ENCODE measurements around the gene SMIM35.
A peak's percentile ranks its signal among the peaks of the same experiment; 100 is the strongest.

The SMIM35 gene

DNA sequence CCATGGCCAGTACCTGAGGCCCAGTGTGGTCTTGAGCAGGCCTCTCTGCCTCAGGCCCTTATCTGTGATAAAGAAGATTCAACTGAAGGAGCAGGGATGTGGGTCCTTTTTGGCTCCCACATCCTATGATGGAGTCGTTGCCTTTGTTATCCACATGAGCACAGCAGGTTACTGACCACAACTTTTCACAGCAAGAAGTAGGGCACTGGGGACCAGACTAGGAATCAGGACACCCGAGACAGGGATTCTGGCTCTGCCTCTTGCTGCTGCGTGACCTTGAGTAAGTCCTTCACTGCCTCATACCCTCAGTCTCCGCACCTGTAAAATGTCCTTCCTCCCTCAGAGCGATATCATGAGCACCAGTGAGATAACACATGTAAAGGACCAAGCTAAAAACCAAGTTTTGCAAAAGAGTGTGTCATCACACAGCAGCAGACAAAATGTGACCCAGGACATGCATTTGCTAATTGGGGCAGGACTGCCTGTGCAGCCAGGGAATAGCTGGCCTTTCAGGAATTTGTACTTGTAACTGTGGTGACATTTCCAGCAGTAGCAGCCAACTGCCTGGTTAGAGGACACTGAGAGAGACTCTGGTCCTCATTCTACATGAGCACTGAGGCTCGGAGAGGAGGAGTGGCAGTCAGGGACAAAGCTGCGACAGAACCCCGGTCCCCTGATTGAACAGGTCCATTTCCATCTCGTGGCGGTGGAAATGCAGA, 13.2 kb upstream of the SMIM35 start:
- Histone ChIP-seq H3K4me3 (ENCODE audit: low read depth, low read length) (no peak overlapping the region), H3K36me3 (no peaks in the 10 kb centered on the region), H3K27me3 (ENCODE audit: insufficient read depth, low read depth, severe bottlenecking) (no peaks in the 10 kb centered on the region), H3K9me3 (ENCODE audit: severe bottlenecking) (no peaks in the 10 kb centered on the region), H3K27ac (no peak overlapping the region)
- TF ChIP-seq, protein P1, sequence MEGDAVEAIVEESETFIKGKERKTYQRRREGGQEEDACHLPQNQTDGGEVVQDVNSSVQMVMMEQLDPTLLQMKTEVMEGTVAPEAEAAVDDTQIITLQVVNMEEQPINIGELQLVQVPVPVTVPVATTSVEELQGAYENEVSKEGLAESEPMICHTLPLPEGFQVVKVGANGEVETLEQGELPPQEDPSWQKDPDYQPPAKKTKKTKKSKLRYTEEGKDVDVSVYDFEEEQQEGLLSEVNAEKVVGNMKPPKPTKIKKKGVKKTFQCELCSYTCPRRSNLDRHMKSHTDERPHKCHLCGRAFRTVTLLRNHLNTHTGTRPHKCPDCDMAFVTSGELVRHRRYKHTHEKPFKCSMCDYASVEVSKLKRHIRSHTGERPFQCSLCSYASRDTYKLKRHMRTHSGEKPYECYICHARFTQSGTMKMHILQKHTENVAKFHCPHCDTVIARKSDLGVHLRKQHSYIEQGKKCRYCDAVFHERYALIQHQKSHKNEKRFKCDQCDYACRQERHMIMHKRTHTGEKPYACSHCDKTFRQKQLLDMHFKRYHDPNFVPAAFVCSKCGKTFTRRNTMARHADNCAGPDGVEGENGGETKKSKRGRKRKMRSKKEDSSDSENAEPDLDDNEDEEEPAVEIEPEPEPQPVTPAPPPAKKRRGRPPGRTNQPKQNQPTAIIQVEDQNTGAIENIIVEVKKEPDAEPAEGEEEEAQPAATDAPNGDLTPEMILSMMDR (IDR thresholded peaks at IDR 0.05; ENCODE audit: low read depth, low read length), result no peak
- no peak for DNase-seq

DNA sequence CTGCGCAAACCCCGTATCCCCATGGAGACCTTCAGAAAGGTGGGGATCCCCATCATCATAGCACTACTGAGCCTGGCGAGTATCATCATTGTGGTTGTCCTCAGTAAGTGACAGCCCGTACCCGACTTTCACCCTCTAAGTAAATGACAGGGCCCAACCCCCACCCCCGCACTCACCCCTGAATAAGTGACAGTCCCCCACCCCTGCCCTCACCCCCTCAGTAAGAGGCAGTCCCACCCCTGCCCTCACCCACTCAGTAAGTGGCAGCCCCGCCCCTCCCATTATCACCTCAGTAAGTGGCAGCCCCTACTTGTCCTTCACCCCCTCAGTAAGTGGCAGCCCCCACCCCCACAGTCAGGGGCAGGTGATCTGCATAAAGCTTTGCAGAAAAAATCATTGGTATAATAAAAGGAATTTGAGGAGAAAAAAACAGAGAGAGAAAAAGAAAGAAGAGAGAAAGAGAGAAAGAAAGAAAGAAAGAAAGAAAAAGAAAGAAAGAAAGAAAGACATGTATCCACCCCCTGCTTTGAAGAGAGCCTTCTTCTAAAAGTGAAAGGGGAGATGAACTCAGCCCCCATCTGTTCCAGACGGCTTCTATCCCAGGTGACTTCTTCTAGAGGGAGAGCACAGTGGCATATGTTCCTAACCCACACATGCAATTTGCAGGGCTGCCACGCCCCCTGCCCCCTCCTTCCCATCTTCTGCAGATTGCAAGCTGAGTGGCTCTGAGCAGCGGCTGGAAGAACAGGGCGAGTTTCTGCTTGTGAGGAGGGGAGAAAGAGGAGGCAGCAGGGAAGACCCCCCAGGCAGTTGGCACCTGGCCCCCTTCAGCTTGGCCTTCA, 12.5 kb upstream of the SMIM35 start:
- TF ChIP-seq, protein P1 (IDR thresholded peaks at IDR 0.05; ENCODE audit: low read depth, low read length), result no peak
- no peaks in the 10 kb centered on the region for H3K9me3 ChIP-seq (ENCODE audit: severe bottlenecking)
- H3K4me3 ChIP-seq (ENCODE audit: low read depth, low read length), result no peak overlapping the region
- H3K27ac ChIP-seq, result no peak overlapping the region
- no peaks in the 10 kb centered on the region for H3K36me3 ChIP-seq
- H3K27me3 ChIP-seq (ENCODE audit: insufficient read depth, low read depth, severe bottlenecking), result no peaks in the 10 kb centered on the region
- DNase-seq, result peak; percentile 92

DNA sequence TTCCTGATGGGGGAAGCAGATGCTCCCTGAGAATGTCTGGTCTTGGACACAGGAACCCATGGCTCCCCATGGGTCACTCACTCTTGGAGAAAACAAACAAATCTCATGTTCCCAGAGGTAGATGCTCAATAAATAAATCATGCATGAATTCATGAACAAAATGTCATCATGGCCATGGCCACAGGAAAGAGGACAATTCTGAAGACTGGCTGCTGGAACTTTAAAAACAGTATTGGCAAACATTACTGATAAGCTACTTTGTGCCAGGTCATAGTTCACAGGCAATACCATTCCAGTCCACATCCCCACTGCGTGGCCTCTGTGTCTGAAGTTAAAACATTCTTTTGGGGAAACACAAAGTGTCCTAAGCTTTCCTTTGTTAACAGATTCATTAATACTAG, 9.2 kb upstream of the SMIM35 start:
- no peak for DNase-seq
- Histone ChIP-seq H3K36me3 (no peaks in the 10 kb centered on the region), H3K27ac (no peak overlapping the region), H3K9me3 (ENCODE audit: severe bottlenecking) (no peaks in the 10 kb centered on the region), H3K27me3 (ENCODE audit: insufficient read depth, low read depth, severe bottlenecking) (no peaks in the 10 kb centered on the region), H3K4me3 (ENCODE audit: low read depth, low read length) (no peak overlapping the region)
- TF ChIP-seq, protein P1 (IDR thresholded peaks at IDR 0.05; ENCODE audit: low read depth, low read length), result no peak

DNA sequence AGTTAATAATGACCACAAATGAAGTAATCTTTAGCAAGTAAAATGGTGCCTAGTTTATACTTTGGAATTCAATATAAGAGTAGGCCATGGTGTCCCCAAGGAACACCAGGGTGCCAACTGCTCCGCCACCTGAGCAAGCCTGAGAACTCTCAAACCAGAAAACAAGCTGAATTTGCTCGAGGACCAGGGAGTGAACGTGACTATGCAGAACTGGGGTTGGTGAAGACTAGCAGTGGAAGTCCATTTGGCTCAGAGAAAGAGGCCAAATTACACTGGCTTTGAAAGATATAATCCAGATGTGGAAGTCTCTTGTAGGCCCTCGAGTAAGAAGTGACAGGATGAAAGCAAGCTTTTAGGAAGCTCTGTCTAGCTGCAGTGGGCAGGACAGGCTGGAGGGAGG, 8.7 kb upstream of the SMIM35 start:
- no peaks in the 10 kb centered on the region for H3K36me3 ChIP-seq
- H3K4me3 ChIP-seq (ENCODE audit: low read depth, low read length), result no peak overlapping the region
- H3K9me3 ChIP-seq (ENCODE audit: severe bottlenecking), result no peaks in the 10 kb centered on the region
- DNase-seq, result no peak
- no peak overlapping the region for H3K27ac ChIP-seq
- no peaks in the 10 kb centered on the region for H3K27me3 ChIP-seq (ENCODE audit: insufficient read depth, low read depth, severe bottlenecking)
- TF ChIP-seq, protein P1 (IDR thresholded peaks at IDR 0.05; ENCODE audit: low read depth, low read length), result no peak

DNA sequence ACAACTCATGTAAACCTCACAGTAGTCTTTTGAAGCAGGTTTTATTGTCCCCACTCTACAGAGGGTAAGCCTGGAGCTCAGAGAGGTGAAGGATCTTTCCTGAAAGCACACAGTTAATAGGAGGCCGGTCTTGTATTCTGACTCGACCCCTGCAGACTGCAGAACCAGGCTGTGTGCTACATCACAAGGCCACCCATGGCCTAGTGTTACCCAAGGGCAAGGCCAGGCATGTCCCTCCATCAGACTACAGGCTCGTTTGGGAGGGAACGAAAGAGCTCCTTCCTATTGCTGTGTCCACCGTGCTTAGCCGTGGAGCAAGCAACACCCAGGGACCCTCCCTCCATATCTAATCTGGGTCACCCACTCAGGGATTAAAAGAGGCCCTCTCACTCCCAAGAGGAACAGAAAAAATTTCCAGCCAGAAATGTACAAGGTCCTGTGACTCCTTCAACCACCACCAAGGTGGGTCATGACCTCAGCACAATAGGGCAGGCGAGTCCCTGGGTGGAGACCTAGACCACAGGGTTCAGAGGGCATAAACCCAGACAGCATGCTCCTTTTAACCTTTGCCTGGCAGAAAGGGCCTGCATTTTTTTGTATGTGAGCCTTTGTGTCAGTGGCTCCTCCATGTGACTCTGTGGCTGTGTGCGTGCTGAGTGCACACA, 6.3 kb upstream of the SMIM35 start:
- no peaks in the 10 kb centered on the region for H3K27me3 ChIP-seq (ENCODE audit: insufficient read depth, low read depth, severe bottlenecking)
- TF ChIP-seq, protein P1 (IDR thresholded peaks at IDR 0.05; ENCODE audit: low read depth, low read length), result no peak
- H3K27ac ChIP-seq, result no peak overlapping the region
- no peak for DNase-seq
- H3K9me3 ChIP-seq (ENCODE audit: severe bottlenecking), result peaks cover 4% of the 10 kb centered on the region
- H3K36me3 ChIP-seq, result no peaks in the 10 kb centered on the region
- no peak overlapping the region for H3K4me3 ChIP-seq (ENCODE audit: low read depth, low read length)

Data from WERI-Rb-1 (cell line).